ENCODE measurements around the gene SPIB. TPM values are rescaled to one million over a fixed set of nuclear protein-coding genes. Genes with fewer than 3 reads are reported as not detected.
"Not testable (repeated sequence)": the region's sequence is repeated elsewhere in the genome, so short reads cannot be mapped to it uniquely, and the experiment has no call there.

Gene SPIB
- total RNA-seq, 2 donors from 2014 or later, result not detected

GRCh38 chr19:50383852-50384684 lies 34.7 kb upstream of the SPIB start, which contains the start of gene POLD1:
POLD1 (plus strand) TSS chr19:50384347; CDS start chr19:50398852, 14,505 bp downstream.
- H3K4me1 ChIP-seq (replicated peaks), result peaks cover 5% of the 10 kb centered on the region
- peaks cover 7 to 22% of the 10 kb centered on the region in 2 donors for H3K36me3 ChIP-seq
- WGBS, result under 1% methylated on average over 78 of the region's 78 CpGs
- H3K4me3 ChIP-seq, result peak within 1 kb of the TSS; percentile 41 to 63
- H3K27ac ChIP-seq, result peak within 1 kb of the TSS; percentile 72 to 82
- H3K9me3 ChIP-seq, result no peaks in the 10 kb centered on the region
- TF ChIP-seq POLR2AphosphoS5 (IDR thresholded peaks at IDR 0.05) (peak; percentile 91), POLR2A (IDR thresholded peaks at IDR 0.05) (peak; percentile 39)
- TF ChIP-seq, protein P1, sequence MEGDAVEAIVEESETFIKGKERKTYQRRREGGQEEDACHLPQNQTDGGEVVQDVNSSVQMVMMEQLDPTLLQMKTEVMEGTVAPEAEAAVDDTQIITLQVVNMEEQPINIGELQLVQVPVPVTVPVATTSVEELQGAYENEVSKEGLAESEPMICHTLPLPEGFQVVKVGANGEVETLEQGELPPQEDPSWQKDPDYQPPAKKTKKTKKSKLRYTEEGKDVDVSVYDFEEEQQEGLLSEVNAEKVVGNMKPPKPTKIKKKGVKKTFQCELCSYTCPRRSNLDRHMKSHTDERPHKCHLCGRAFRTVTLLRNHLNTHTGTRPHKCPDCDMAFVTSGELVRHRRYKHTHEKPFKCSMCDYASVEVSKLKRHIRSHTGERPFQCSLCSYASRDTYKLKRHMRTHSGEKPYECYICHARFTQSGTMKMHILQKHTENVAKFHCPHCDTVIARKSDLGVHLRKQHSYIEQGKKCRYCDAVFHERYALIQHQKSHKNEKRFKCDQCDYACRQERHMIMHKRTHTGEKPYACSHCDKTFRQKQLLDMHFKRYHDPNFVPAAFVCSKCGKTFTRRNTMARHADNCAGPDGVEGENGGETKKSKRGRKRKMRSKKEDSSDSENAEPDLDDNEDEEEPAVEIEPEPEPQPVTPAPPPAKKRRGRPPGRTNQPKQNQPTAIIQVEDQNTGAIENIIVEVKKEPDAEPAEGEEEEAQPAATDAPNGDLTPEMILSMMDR (IDR thresholded peaks at IDR 0.05), result peak in 1 of 4 experiments; percentile 7
- H3K27me3 ChIP-seq (replicated peaks; ENCODE audit: insufficient read depth), result no peaks in the 10 kb centered on the region
- peak; percentile 98 for DNase-seq (ENCODE audit: low spot score)
- intact Hi-C loops (cut with DNase I), result loop anchor here (10.0 kb wide), 1 partner anchor 421 kb away; no protein-coding TSS in a partner anchor

GRCh38 chr19:50384685-50385535 lies 33.8 kb upstream of the SPIB start:
- H3K4me3 ChIP-seq, result peak overlapping the region; percentile 41 to 63
- intact Hi-C loops (cut with DNase I), result loop anchor here (10.0 kb wide), 1 partner anchor 420 kb away; no protein-coding TSS in a partner anchor
- H3K27ac ChIP-seq, result peak overlapping the region; percentile 72 to 82
- TF ChIP-seq, protein P1 (IDR thresholded peaks at IDR 0.05), result no peak
- no peak for TF ChIP-seq POLR2AphosphoS5 (IDR thresholded peaks at IDR 0.05)
- TF ChIP-seq POLR2A (IDR thresholded peaks at IDR 0.05), result no peak
- H3K9me3 ChIP-seq, result no peaks in the 10 kb centered on the region
- no peaks in the 10 kb centered on the region for H3K27me3 ChIP-seq (replicated peaks; ENCODE audit: insufficient read depth)
- H3K36me3 ChIP-seq, result peaks cover 3 to 14% of the 10 kb centered on the region in 2 donors
- DNase-seq (ENCODE audit: low spot score), result no peak
- WGBS, result 9% methylated on average over 26 of the region's 26 CpGs
- H3K4me1 ChIP-seq (replicated peaks), result peaks cover 5% of the 10 kb centered on the region

- no peak for DNase-seq (ENCODE audit: low spot score)
- Histone ChIP-seq H3K27me3 (replicated peaks; ENCODE audit: insufficient read depth) (no peaks in the 10 kb centered on the region), H3K9me3 (no peaks in the 10 kb centered on the region), H3K4me3 (no peak overlapping the region), H3K36me3 (peaks cover 0 to under 1% of the 10 kb centered on the region in 2 donors), H3K4me1 (replicated peaks) (peaks cover 5% of the 10 kb centered on the region), H3K27ac (no peak overlapping the region)
- 82% methylated on average over 21 of the region's 21 CpGs for WGBS
- TF ChIP-seq POLR2AphosphoS5 (IDR thresholded peaks at IDR 0.05), result no peak
- TF ChIP-seq, protein P1 (IDR thresholded peaks at IDR 0.05), result no peak
- no peak for TF ChIP-seq POLR2A (IDR thresholded peaks at IDR 0.05)
- intact Hi-C loops (cut with DNase I), result loop anchor here (10.0 kb wide), 1 partner anchor 417 kb away; no protein-coding TSS in a partner anchor
Observed at GRCh38 chr19:50387176-50387867, 31.4 kb upstream of the SPIB start.

DNA sequence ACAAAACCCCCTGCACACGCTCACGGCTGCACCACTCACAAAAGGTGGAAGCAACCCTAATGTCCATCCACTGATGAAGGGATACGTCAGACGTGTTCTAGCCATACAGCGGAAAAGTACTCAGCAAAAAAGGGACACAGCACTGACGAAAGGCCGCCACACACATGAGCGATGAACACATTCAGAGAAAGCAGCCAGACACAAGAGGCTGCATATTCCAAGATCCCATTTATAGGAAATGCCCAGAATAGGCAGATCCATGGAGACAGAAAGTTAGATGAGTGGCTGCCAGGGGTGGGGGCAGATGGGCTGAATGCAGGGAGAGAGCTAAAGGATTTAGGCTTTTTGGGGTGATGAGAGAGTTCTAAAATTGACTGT lies 30.9 kb upstream of the SPIB start:
- 95% methylated on average over 8 of the region's 8 CpGs for WGBS
- Histone ChIP-seq H3K4me1 (replicated peaks) (peaks cover 5% of the 10 kb centered on the region), H3K27me3 (replicated peaks; ENCODE audit: insufficient read depth) (no peaks in the 10 kb centered on the region), H3K9me3 (no peaks in the 10 kb centered on the region), H3K27ac (no peak overlapping the region), H3K36me3 (no peaks in the 10 kb centered on the region), H3K4me3 (no peak overlapping the region)
- TF ChIP-seq POLR2AphosphoS5 (IDR thresholded peaks at IDR 0.05) (no peak), POLR2A (IDR thresholded peaks at IDR 0.05) (no peak)
- TF ChIP-seq, protein P1 (IDR thresholded peaks at IDR 0.05), result no peak
- intact Hi-C loops (cut with DNase I), result loop anchor here (10.0 kb wide), 1 partner anchor 417 kb away; no protein-coding TSS in a partner anchor
- no peak for DNase-seq (ENCODE audit: low spot score)

GRCh38 chr19:50390295-50390694 lies 28.4 kb upstream of the SPIB start:
- H3K27ac ChIP-seq; intact Hi-C loops (cut with DNase I); H3K36me3 ChIP-seq; H3K27me3 ChIP-seq (replicated peaks; ENCODE audit: insufficient read depth); H3K4me3 ChIP-seq; H3K4me1 ChIP-seq (replicated peaks); DNase-seq (ENCODE audit: low spot score); H3K9me3 ChIP-seq: not testable (repeated sequence)
- 93% methylated on average over 3 of the region's 3 CpGs for WGBS

DNA sequence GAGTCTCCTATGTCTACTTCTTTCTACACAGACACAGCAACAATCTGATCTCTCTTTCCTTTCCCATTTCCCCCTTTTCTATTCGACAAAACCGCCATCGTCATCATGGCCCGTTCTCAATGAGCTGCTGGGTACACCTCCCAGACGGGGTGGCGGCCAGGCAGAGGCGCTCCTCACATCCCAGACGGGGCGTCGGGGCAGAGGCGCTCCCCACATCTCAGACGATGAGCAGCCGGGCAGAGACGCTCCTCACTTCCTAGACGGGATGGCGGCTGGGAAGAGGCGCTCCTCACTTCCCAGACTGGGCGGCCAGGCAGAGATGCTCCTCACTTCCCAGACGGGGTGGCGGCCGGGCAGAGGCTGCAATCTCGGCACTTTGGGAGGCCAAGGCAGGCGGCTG lies 27.8 kb upstream of the SPIB start:
- 96% methylated on average over 23 of the region's 23 CpGs for WGBS
- H3K27ac ChIP-seq; intact Hi-C loops (cut with DNase I); H3K27me3 ChIP-seq (replicated peaks; ENCODE audit: insufficient read depth); H3K9me3 ChIP-seq; H3K4me1 ChIP-seq (replicated peaks); DNase-seq (ENCODE audit: low spot score); H3K4me3 ChIP-seq; H3K36me3 ChIP-seq: not testable (repeated sequence)
